HL-60 (cell line): ENCODE data around the gene IFI27L1.

Experiments used
- CTCF ChIP-seq: IDR thresholded peaks from one replicate; pipeline ENCODE4 v1.5.1; 2011; ENCODE audit warnings: low read length, control low read depth, inconsistent platforms; ENCODE audit not compliant: insufficient read depth
- POLR2AphosphoS5 ChIP-seq: IDR thresholded peaks from 2 replicates; pipeline ENCODE4 v1.6.1; 2012; ENCODE audit warnings: low read depth
- REST ChIP-seq: IDR thresholded peaks from 2 replicates; pipeline ENCODE4 v1.6.1; 2012; ENCODE audit warnings: low read depth; ENCODE audit not compliant: insufficient replicate concordance

- TF ChIP-seq CTCF (no peak), POLR2AphosphoS5 (no peak), REST (no peak)
Observed at GRCh38 chr14:94110552-94111181, 29.6 kb downstream of the IFI27L1 start, which contains the start of gene IFI27.
